ENCODE measurements around the gene RUNX2.
"Not testable (repeated sequence)": the region's sequence is repeated elsewhere in the genome, so short reads cannot be mapped to it uniquely, and the experiment has no call there.

Gene RUNX2

GRCh38 chr6:45457141-45457540, 129.0 kb downstream of the RUNX2 start:
- no peak for DNase-seq (ENCODE audit: low read depth)

- DNase-seq (ENCODE audit: low read depth): no peak
Measured at GRCh38 chr6:45458672-45459071, 130.5 kb downstream of the RUNX2 start.

- DNase-seq (ENCODE audit: low read depth): no peak
Measured at GRCh38 chr6:45460166-45460565, 132.0 kb downstream of the RUNX2 start.

DNA sequence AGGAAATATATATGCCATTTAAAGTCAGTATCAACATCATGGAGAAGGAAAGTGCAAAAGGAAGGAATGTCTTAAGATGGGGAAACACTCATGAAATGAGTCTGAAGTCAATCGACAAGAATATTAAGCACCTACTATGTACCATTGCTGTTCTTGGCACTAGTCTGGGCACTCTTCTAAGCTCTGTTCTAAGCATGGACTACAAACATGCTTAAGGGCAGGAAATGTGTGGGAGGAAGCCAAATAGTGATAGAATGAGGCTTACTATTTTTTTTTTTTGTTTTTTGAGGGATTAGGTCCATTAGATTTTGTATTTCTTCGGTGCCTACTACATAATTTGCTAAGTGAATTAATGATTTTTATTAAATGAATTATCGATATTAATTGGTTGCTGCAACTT, 133.4 kb downstream of the RUNX2 start:
- DNase-seq (ENCODE audit: low read depth): no peak

- no peak for DNase-seq (ENCODE audit: low read depth)
Measured at GRCh38 chr6:45462190-45463134, 134.3 kb downstream of the RUNX2 start.

- DNase-seq (ENCODE audit: low read depth): no peak
Measured at GRCh38 chr6:45464685-45465084, 136.6 kb downstream of the RUNX2 start.

GRCh38 chr6:45466686-45467085, 138.6 kb downstream of the RUNX2 start:
- DNase-seq (ENCODE audit: low read depth): no peak

GRCh38 chr6:45467417-45467816, 139.3 kb downstream of the RUNX2 start:
- DNase-seq (ENCODE audit: low read depth): not testable (repeated sequence)

GRCh38 chr6:45467853-45468252, 139.7 kb downstream of the RUNX2 start:
- DNase-seq (ENCODE audit: low read depth): no peak

DNA sequence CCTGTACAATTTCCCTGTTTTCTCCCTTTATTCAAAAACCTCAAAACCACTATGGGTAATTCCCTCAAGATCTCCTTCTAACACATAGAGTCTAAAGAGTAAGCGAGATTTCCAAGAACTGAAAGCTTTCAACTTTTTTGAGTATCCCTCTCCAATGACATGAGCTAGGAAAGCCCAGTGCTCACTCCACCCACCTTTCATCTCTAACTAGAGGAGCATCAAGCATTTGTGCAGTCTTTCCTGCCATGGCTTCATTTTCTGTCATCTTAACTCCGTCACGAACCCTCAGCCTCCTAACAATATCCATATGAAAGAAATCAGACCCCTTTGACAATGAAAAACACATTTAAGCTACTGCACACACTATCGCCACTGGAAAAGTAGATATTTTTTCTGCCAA, 141.5 kb downstream of the RUNX2 start:
- no peak for DNase-seq (ENCODE audit: low read depth)

- no peak for DNase-seq (ENCODE audit: low read depth)
Measured at GRCh38 chr6:45470131-45470738, 142.1 kb downstream of the RUNX2 start.

- no peak for DNase-seq (ENCODE audit: low read depth)
Measured at GRCh38 chr6:45472382-45472781, 144.3 kb downstream of the RUNX2 start.

- DNase-seq (ENCODE audit: low read depth): no peak
Measured at GRCh38 chr6:45473121-45473993, 145.2 kb downstream of the RUNX2 start.

DNA sequence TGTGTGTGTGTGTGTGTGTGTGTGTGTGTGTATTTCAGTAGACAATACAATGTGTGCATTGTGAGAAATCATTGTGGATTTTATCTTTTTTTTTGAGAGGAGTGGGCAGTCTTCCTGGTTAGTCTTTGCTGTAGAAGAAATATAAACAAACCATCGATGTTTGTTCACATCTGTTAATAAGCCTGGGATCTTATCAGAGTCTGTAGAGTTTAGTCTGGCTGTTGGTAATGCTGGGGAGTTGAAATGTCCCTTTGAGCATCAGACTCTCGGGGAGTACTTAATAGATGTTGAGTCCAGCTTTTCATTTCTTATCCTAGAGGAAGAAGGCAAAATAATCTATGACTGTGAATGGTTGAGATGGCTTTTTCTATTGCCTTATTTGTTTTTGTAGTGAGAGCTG, 146.2 kb downstream of the RUNX2 start:
- no peak for DNase-seq (ENCODE audit: low read depth)

DNA sequence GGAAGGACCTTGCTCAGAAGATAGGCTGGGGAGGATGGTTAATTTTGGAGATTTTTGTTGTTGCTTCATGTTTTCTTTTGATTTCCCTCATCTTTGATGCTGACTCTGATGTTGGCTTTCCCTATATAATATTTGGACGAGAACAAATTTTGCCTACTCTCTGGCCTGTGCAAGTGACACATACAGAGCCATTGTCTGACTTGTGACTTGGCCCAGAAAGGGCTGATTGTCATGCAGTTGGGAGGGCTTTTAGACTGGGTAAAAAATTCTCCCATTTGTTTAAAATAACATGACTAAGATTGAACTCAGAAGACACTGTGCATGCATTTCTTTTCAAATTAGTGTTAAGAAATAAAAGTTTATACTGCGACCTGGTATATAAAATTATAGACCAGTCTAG, 148.2 kb downstream of the RUNX2 start:
- DNase-seq (ENCODE audit: low read depth): no peak

GRCh38 chr6:45477278-45477677, 149.1 kb downstream of the RUNX2 start:
- no peak for DNase-seq (ENCODE audit: low read depth)

DNA sequence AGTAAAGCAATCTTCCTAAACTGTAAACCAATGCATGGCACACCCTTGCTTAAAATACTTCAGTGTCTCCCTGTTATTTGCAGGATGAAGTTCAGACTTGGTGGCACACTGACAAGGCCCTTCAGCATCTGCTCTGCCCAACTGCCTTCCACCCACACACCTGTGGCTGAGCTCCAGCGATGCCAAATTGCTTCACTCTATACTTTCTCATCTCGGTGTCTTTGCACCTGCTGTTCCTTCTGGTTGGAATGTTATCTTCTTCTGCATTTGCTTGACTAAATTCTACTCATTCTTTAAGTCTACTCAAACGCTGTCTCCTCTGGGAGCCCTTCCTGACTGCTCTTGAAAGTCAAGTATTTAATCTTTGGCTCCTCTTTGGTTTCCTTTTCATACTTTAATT, 149.7 kb downstream of the RUNX2 start:
- no peak for DNase-seq (ENCODE audit: low read depth)

- no peak for DNase-seq (ENCODE audit: low read depth)
Measured at GRCh38 chr6:45478240-45478639, 150.1 kb downstream of the RUNX2 start.

- no peak for DNase-seq (ENCODE audit: low read depth)
Measured at GRCh38 chr6:45479834-45480751, 152.0 kb downstream of the RUNX2 start.

- DNase-seq (ENCODE audit: low read depth): no peak
Measured at GRCh38 chr6:45480752-45481415, 152.8 kb downstream of the RUNX2 start.

GRCh38 chr6:45483021-45483420, 154.9 kb downstream of the RUNX2 start:
- DNase-seq (ENCODE audit: low read depth): no peak
